Activated naive CD8-positive, alpha-beta T cell treated with anti-CD3 and anti-CD28 coated beads, Interleukin-2, amount 50 U/mL, for 24 hours (primary cell): ENCODE measurements around the gene EPHA6.

Experiments used
- ATAC-seq: fragments of 150-1000 bp; cut with Tn5 transposase; one replicate; pipeline ENCODE4 v1.10.0; 2021
- DNase-seq: peaks from one replicate; pipeline ENCODE4 v3.0.0; 2021
- H3K27ac Mint-ChIP-seq: one replicate; pipeline ENCODE4 v1.8.0; 2021; ENCODE audit warnings: mild to moderate bottlenecking, mixed read lengths
- H3K27me3 Mint-ChIP-seq: one replicate; pipeline ENCODE4 v1.8.0; 2021; ENCODE audit warnings: mixed read lengths
- H3K36me3 Mint-ChIP-seq: one replicate; pipeline ENCODE4 v1.8.0; 2021; ENCODE audit warnings: low read depth, mixed read lengths
- H3K4me1 Mint-ChIP-seq: one replicate; pipeline ENCODE4 v1.8.0; 2021; ENCODE audit warnings: mixed read lengths
- H3K4me3 Mint-ChIP-seq: one replicate; pipeline ENCODE4 v1.8.0; 2021; ENCODE audit warnings: mild to moderate bottlenecking, moderate library complexity, mixed read lengths
- H3K9me3 Mint-ChIP-seq: one replicate; pipeline ENCODE4 v1.8.0; 2021; ENCODE audit warnings: mixed read lengths

EPHA6 gene

GRCh38 chr3:96813820-96814650, at the start of gene EPHA6:
TSS of gene EPHA6 (plus strand) at chr3:96814594.
- peak within 1 kb of the TSS; percentile 45 for H3K4me3 Mint-ChIP-seq
- peaks cover 10% of the 10 kb centered on the region for H3K4me1 Mint-ChIP-seq
- H3K36me3 Mint-ChIP-seq: no peaks in the 10 kb centered on the region
- DNase-seq: peak; percentile 2
- peaks cover 36% of the 10 kb centered on the region for H3K27me3 Mint-ChIP-seq
- H3K9me3 Mint-ChIP-seq: no peaks in the 10 kb centered on the region
- ATAC-seq: peak; percentile 2
- no peak within 1 kb of the TSS for H3K27ac Mint-ChIP-seq

GRCh38 chr3:96776818-96777217, 37.6 kb upstream of the EPHA6 start:
- no peak for ATAC-seq
- Mint-ChIP-seq H3K4me1 (no peaks in the 10 kb centered on the region), H3K27ac (no peak overlapping the region), H3K9me3 (peaks cover 33% of the 10 kb centered on the region), H3K4me3 (no peak overlapping the region), H3K27me3 (no peaks in the 10 kb centered on the region), H3K36me3 (no peaks in the 10 kb centered on the region)
- no peak for DNase-seq

- Mint-ChIP-seq H3K4me3 (no peak overlapping the region), H3K36me3 (no peaks in the 10 kb centered on the region), H3K9me3 (peaks cover 26% of the 10 kb centered on the region), H3K4me1 (no peaks in the 10 kb centered on the region), H3K27ac (no peak overlapping the region), H3K27me3 (no peaks in the 10 kb centered on the region)
- DNase-seq (peak; percentile 2), ATAC-seq (no peak)
These were observed 34.6 kb upstream of the EPHA6 start for GRCh38 chr3:96779810-96780209.

GRCh38 chr3:96796101-96796500, 18.3 kb upstream of the EPHA6 start:
- Mint-ChIP-seq H3K27ac (no peak overlapping the region), H3K4me1 (no peaks in the 10 kb centered on the region), H3K9me3 (peaks cover 14% of the 10 kb centered on the region), H3K27me3 (peaks cover 2% of the 10 kb centered on the region), H3K36me3 (no peaks in the 10 kb centered on the region), H3K4me3 (no peak overlapping the region)
- no peak for ATAC-seq
- no peak for DNase-seq

GRCh38 chr3:96803870-96804269, 10.5 kb upstream of the EPHA6 start:
- Mint-ChIP-seq H3K9me3 (no peaks in the 10 kb centered on the region), H3K27me3 (no peaks in the 10 kb centered on the region), H3K4me1 (no peaks in the 10 kb centered on the region), H3K4me3 (no peak overlapping the region), H3K36me3 (no peaks in the 10 kb centered on the region), H3K27ac (no peak overlapping the region)
- no peak for DNase-seq
- ATAC-seq: no peak

GRCh38 chr3:96806341-96806740, 8.1 kb upstream of the EPHA6 start:
- no peak for ATAC-seq
- H3K27ac Mint-ChIP-seq: no peak overlapping the region
- H3K27me3 Mint-ChIP-seq: peaks cover 7% of the 10 kb centered on the region
- H3K9me3 Mint-ChIP-seq: no peaks in the 10 kb centered on the region
- DNase-seq: no peak
- no peak overlapping the region for H3K4me3 Mint-ChIP-seq
- H3K36me3 Mint-ChIP-seq: no peaks in the 10 kb centered on the region
- no peaks in the 10 kb centered on the region for H3K4me1 Mint-ChIP-seq

GRCh38 chr3:96813134-96813819, 1.1 kb upstream of the EPHA6 start:
- peaks cover 10% of the 10 kb centered on the region for H3K4me1 Mint-ChIP-seq
- no peaks in the 10 kb centered on the region for H3K9me3 Mint-ChIP-seq
- no peak overlapping the region for H3K27ac Mint-ChIP-seq
- DNase-seq: peak; percentile 66
- H3K27me3 Mint-ChIP-seq: peaks cover 36% of the 10 kb centered on the region
- H3K36me3 Mint-ChIP-seq: no peaks in the 10 kb centered on the region
- peak; percentile 96 for ATAC-seq
- peak overlapping the region; percentile 8 for H3K4me3 Mint-ChIP-seq

GRCh38 chr3:96814651-96815567, 515 bp downstream of the EPHA6 start:
- ATAC-seq: no peak
- Mint-ChIP-seq H3K9me3 (no peaks in the 10 kb centered on the region), H3K36me3 (no peaks in the 10 kb centered on the region), H3K4me3 (no peak overlapping the region), H3K27me3 (peaks cover 32% of the 10 kb centered on the region), H3K27ac (no peak overlapping the region), H3K4me1 (peaks cover 10% of the 10 kb centered on the region)
- DNase-seq: no peak

- Mint-ChIP-seq H3K9me3 (no peaks in the 10 kb centered on the region), H3K4me1 (no peaks in the 10 kb centered on the region), H3K27me3 (no peaks in the 10 kb centered on the region), H3K27ac (no peak overlapping the region), H3K4me3 (no peak overlapping the region), H3K36me3 (no peaks in the 10 kb centered on the region)
- ATAC-seq (no peak), DNase-seq (no peak)
These were observed 16.8 kb downstream of the EPHA6 start for GRCh38 chr3:96831175-96831574.

- Mint-ChIP-seq H3K27me3 (no peaks in the 10 kb centered on the region), H3K4me1 (no peaks in the 10 kb centered on the region), H3K9me3 (no peaks in the 10 kb centered on the region), H3K36me3 (no peaks in the 10 kb centered on the region), H3K4me3 (no peak overlapping the region), H3K27ac (no peak overlapping the region)
- no peak for DNase-seq
- no peak for ATAC-seq
These were observed 18.9 kb downstream of the EPHA6 start for GRCh38 chr3:96833301-96833700.

- no peaks in the 10 kb centered on the region for H3K9me3 Mint-ChIP-seq
- H3K36me3 Mint-ChIP-seq: no peaks in the 10 kb centered on the region
- no peak for ATAC-seq
- no peaks in the 10 kb centered on the region for H3K4me1 Mint-ChIP-seq
- H3K27ac Mint-ChIP-seq: no peak overlapping the region
- no peaks in the 10 kb centered on the region for H3K27me3 Mint-ChIP-seq
- no peak overlapping the region for H3K4me3 Mint-ChIP-seq
- DNase-seq: no peak
These were observed 21.9 kb downstream of the EPHA6 start for GRCh38 chr3:96836153-96836915.

- Mint-ChIP-seq H3K9me3 (peaks cover 9% of the 10 kb centered on the region), H3K27ac (no peak overlapping the region), H3K36me3 (no peaks in the 10 kb centered on the region), H3K4me3 (no peak overlapping the region), H3K27me3 (no peaks in the 10 kb centered on the region), H3K4me1 (no peaks in the 10 kb centered on the region)
- DNase-seq (no peak), ATAC-seq (no peak)
These were observed 29.3 kb downstream of the EPHA6 start for GRCh38 chr3:96843505-96844203.

GRCh38 chr3:96844204-96844514, 29.8 kb downstream of the EPHA6 start:
- no peak for DNase-seq
- ATAC-seq: no peak
- Mint-ChIP-seq H3K27ac (no peak overlapping the region), H3K4me1 (no peaks in the 10 kb centered on the region), H3K9me3 (peaks cover 9% of the 10 kb centered on the region), H3K27me3 (no peaks in the 10 kb centered on the region), H3K4me3 (no peak overlapping the region), H3K36me3 (no peaks in the 10 kb centered on the region)

GRCh38 chr3:96852849-96853248, 38.5 kb downstream of the EPHA6 start:
- ATAC-seq (no peak), DNase-seq (no peak)
- Mint-ChIP-seq H3K36me3 (no peaks in the 10 kb centered on the region), H3K4me3 (no peak overlapping the region), H3K9me3 (no peaks in the 10 kb centered on the region), H3K4me1 (no peaks in the 10 kb centered on the region), H3K27me3 (no peaks in the 10 kb centered on the region), H3K27ac (no peak overlapping the region)
